Effector memory CD4-positive, alpha-beta T cell (primary cell): ENCODE data around the gene HINT2.

Experiments used
- DNase-seq, 3 donors: peaks; one replicate each; pipeline ENCODE4 v3.0.0-alpha.2; 2020
- H3K27ac ChIP-seq: 2 replicates; pipeline ENCODE4 v1.7.0; 2013; ENCODE audit warnings: mild to moderate bottlenecking, low read length, moderate library complexity; ENCODE audit not compliant: insufficient read depth, poor library complexity, severe bottlenecking
- H3K27me3 ChIP-seq: replicated peaks from 2 replicates; pipeline ENCODE4 v1.7.0; 2013; ENCODE audit warnings: mild to moderate bottlenecking, low read length; ENCODE audit not compliant: insufficient read depth, control insufficient read depth, poor library complexity, severe bottlenecking
- H3K36me3 ChIP-seq: 2 replicates; pipeline ENCODE4 v1.7.0; 2013; ENCODE audit warnings: mild to moderate bottlenecking, low read length, moderate library complexity; ENCODE audit not compliant: control insufficient read depth, insufficient read depth
- H3K4me1 ChIP-seq: 2 replicates; pipeline ENCODE4 v1.7.0; 2013; ENCODE audit warnings: low read length, mild to moderate bottlenecking; ENCODE audit not compliant: control insufficient read depth, insufficient read depth, poor library complexity, severe bottlenecking
- H3K4me3 ChIP-seq: 2 replicates; pipeline ENCODE4 v1.7.0; 2013; ENCODE audit warnings: low read length, low read depth, mild to moderate bottlenecking; ENCODE audit not compliant: insufficient read depth, poor library complexity, severe bottlenecking
- H3K9me3 ChIP-seq: 2 replicates; pipeline ENCODE4 v1.7.0; 2013; ENCODE audit warnings: mild to moderate bottlenecking, low read length, moderate library complexity; ENCODE audit not compliant: control insufficient read depth
- total RNA-seq, 3 donors: gene quantifications; one replicate each; lab custom pipeline; 2026; lab: John Stamatoyannopoulos, UW

Gene HINT2
- total RNA-seq = 1.3 to 2.7 (median 1.7) reads per million in 3 donors

GRCh38 chr9:35814841-35815543 lies at the start of gene HINT2:
TSS of gene HINT2 (minus strand) at chr9:35815042. CDS start at chr9:35814979, 63 bp downstream.
- H3K4me1 ChIP-seq = peaks cover 22% of the 10 kb centered on the region
- no peaks in the 10 kb centered on the region for H3K9me3 ChIP-seq
- no peaks in the 10 kb centered on the region for H3K27me3 ChIP-seq
- H3K36me3 ChIP-seq = no peaks in the 10 kb centered on the region
- DNase-seq = peak; percentile 93 to 96 (median 95)
- peak within 1 kb of the TSS; percentile 84 for H3K27ac ChIP-seq
- peak within 1 kb of the TSS; percentile 81 for H3K4me3 ChIP-seq

GRCh38 chr9:35863583-35863982 lies 48.7 kb upstream of the HINT2 start:
- no peak overlapping the region for H3K4me3 ChIP-seq
- no peaks in the 10 kb centered on the region for H3K4me1 ChIP-seq
- DNase-seq = no peak
- no peaks in the 10 kb centered on the region for H3K27me3 ChIP-seq
- no peaks in the 10 kb centered on the region for H3K36me3 ChIP-seq
- no peaks in the 10 kb centered on the region for H3K9me3 ChIP-seq
- H3K27ac ChIP-seq = no peak overlapping the region

DNA sequence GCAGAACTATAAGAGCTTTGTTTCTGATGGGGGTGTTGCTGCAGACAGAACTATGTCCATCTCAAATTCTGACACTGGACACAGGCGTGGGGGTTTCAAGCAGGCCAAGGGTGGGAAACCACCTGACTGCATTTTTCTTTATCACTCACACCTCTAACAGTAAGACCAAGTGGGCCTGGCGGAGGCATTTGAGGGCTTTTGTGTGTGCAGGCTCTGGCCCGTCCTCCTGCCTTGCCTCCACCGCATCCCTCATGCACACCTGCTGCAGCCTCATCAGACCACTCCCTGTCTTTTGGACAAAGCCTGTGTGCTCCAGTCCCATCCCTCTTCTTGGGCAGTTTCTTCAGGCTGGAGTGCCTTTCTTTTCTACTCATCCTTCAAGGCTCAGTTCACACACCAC lies 47.5 kb upstream of the HINT2 start:
- H3K9me3 ChIP-seq = no peaks in the 10 kb centered on the region
- H3K27me3 ChIP-seq = no peaks in the 10 kb centered on the region
- H3K4me3 ChIP-seq = no peak overlapping the region
- no peaks in the 10 kb centered on the region for H3K36me3 ChIP-seq
- DNase-seq = no peak
- H3K27ac ChIP-seq = no peak overlapping the region
- H3K4me1 ChIP-seq = no peaks in the 10 kb centered on the region

- no peaks in the 10 kb centered on the region for H3K4me1 ChIP-seq
- no peak overlapping the region for H3K4me3 ChIP-seq
- no peaks in the 10 kb centered on the region for H3K27me3 ChIP-seq
- H3K27ac ChIP-seq = no peak overlapping the region
- DNase-seq = no peak
- no peaks in the 10 kb centered on the region for H3K9me3 ChIP-seq
- H3K36me3 ChIP-seq = no peaks in the 10 kb centered on the region
These were observed 46.5 kb upstream of the HINT2 start for GRCh38 chr9:35861161-35861897.

DNA sequence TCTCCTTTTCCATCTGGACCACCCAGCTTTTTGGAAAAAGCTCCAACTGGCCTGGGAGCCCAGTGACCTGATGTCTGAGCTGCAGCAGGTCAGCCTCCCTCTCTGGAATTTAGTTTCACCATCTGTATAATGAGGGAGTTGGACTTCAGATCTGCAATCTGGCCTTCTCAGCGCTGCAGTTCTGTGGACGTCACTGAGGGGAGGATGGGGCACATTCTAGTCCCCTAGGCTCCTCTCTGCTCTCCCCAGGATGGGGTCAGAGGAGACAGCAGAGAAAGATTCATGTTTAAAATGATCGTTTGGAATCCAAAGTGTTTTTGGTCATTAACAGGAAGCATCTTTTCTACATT lies 45.1 kb upstream of the HINT2 start:
- no peaks in the 10 kb centered on the region for H3K36me3 ChIP-seq
- H3K27ac ChIP-seq = no peak overlapping the region
- no peak for DNase-seq
- no peak overlapping the region for H3K4me3 ChIP-seq
- no peaks in the 10 kb centered on the region for H3K9me3 ChIP-seq
- H3K27me3 ChIP-seq = no peaks in the 10 kb centered on the region
- no peaks in the 10 kb centered on the region for H3K4me1 ChIP-seq

DNA sequence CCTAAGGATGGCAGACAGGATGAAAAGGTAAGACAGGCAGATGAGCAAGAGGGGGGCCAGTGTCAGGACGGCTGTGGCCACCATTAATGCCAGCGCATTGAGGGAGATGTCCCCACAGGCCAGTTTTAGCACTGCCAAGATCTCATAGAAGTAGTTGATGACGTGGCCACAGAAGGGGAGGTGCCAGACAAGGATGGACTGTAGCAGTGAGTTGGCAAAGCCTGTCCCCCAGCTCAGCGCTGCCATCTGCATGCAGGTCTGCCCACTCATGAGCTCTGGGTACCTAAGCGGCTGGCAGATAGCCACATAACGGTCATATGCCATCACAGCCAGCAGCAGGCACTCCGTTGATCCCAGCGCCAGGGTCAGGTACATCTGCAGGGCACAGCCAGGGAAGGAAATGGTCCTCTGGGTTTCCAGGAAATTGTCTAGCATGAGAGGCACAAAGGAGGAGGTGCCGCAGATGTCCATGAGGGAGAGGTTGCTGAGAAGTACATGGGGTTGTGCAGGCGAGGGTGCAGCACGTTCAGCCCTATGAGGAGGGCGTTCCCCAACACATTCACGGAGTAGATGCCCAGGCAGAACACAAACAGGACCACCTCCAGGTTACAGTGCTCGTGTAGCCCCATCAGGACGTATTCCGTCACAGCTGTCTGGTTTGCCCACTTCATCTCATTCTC lies 44.6 kb upstream of the HINT2 start:
- no peaks in the 10 kb centered on the region for H3K4me1 ChIP-seq
- no peaks in the 10 kb centered on the region for H3K9me3 ChIP-seq
- no peak overlapping the region for H3K27ac ChIP-seq
- H3K27me3 ChIP-seq = no peaks in the 10 kb centered on the region
- no peak for DNase-seq
- no peaks in the 10 kb centered on the region for H3K36me3 ChIP-seq
- no peak overlapping the region for H3K4me3 ChIP-seq

DNA sequence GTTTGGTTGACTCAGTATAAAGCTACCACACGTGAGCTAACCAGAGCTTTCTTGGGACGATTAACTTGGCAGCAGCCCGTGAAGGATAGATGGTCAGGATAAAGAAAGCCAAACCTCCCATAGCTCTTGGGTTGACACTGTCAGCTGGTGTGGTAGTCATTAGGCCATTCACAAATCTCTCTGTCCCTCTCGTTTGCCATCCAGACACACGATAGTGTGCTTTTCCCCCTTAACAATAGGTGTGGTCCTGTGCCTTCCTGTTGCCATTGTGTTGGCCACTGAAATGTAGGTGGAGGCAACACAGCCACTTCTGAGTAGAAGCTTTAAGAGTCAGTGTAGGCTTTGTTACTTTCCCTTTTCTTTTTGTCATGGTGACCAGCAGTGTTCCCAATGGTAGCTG lies 43.6 kb upstream of the HINT2 start:
- no peak overlapping the region for H3K4me3 ChIP-seq
- H3K4me1 ChIP-seq = no peaks in the 10 kb centered on the region
- no peaks in the 10 kb centered on the region for H3K36me3 ChIP-seq
- H3K9me3 ChIP-seq = no peaks in the 10 kb centered on the region
- DNase-seq = no peak
- no peaks in the 10 kb centered on the region for H3K27me3 ChIP-seq
- H3K27ac ChIP-seq = no peak overlapping the region

DNA sequence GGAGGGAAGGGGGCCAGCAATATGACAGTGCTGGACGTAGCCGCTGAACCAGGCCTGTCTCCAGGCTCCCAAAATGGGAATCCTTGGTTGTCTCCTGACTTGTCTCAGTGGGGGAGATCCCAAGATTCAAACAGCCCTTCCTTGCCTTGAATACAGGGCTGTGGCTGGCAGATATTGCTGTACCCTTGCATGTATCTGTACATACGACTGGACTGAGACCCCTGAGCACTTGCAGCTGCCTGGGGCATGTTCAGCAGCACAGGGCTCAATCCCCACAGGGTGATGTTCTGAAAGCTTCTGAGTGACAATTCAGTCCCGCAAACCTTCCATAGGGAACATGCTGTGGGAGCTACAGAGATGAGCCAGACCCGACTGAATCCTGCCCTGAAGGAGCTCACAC lies 42.0 kb upstream of the HINT2 start:
- Histone ChIP-seq H3K36me3 (no peaks in the 10 kb centered on the region), H3K4me1 (no peaks in the 10 kb centered on the region), H3K27ac (no peak overlapping the region), H3K27me3 (no peaks in the 10 kb centered on the region), H3K4me3 (no peak overlapping the region), H3K9me3 (no peaks in the 10 kb centered on the region)
- no peak for DNase-seq

DNA sequence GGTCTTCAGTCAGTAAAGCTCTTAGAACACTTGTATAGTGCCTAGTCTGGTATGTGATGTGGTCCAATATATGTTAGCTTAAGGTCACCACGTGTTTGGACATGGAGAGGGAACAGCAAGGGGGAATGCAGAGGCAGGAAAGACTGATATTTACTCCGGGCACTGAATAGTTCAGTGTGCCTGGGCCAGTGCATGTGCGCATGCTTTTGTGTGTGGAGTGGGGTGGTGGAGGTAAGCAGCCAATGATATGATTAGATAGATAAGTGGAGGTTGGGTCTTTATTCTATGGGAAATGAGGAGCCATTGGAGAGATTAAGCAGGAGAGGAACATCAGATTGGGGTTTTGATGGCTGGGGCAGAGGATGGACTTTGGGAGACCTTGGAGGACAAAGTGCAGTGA lies 41.4 kb upstream of the HINT2 start:
- no peak for DNase-seq
- Histone ChIP-seq H3K4me3 (no peak overlapping the region), H3K4me1 (no peaks in the 10 kb centered on the region), H3K27ac (no peak overlapping the region), H3K27me3 (no peaks in the 10 kb centered on the region), H3K36me3 (no peaks in the 10 kb centered on the region), H3K9me3 (no peaks in the 10 kb centered on the region)
